Pancreas (tissue), 10 donors: ENCODE results near the gene POU6F2. TPM values are rescaled to one million over a fixed set of nuclear protein-coding genes. Genes with fewer than 3 reads are reported as not detected.
A peak's percentile ranks its signal among the peaks of the same experiment; 100 is the strongest.

Source experiments
- ATAC-seq, 4 donors: fragments of 200-7000 bp; cut with Tn5 transposase; one replicate each; pipeline versions ENCODE4 v1.8.0 to v1.9.1; 2020; ENCODE audit warnings: mild to moderate bottlenecking in 4 of 4, moderate library complexity in 4 of 4
- DNase-seq, 6 donors: peaks; one replicate each; pipeline ENCODE4 v3.0.0-alpha.2; 2020
- FAIRE-seq: peaks from 2 replicates; lab custom pipeline; 2012; peaks lifted over from hg19 to GRCh38; lab: Jason Lieb, UNC
- H3K27ac ChIP-seq, 4 donors: fragments of 200-600 bp; sonication (generic); 1 replicate in 3 of 4; 2 replicates in 1 of 4; pipeline versions ENCODE4 v1.5.0 to v1.8.0; 2020
- H3K27me3 ChIP-seq, 4 donors: fragments of 200-600 bp; one replicate each; pipeline ENCODE4 v1.8.0; 2021
- H3K36me3 ChIP-seq, 3 donors: fragments of 200-600 bp; sonication (generic) in 1 of 3; one replicate each; pipeline versions ENCODE4 v1.5.0 to v1.8.0; 2020 to 2021
- H3K4me1 ChIP-seq, 3 donors: fragments of 200-600 bp; one replicate each; pipeline ENCODE4 v1.8.0; 2021
- H3K4me3 ChIP-seq, 4 donors: fragments of 200-600 bp; sonication (generic) in 2 of 4; one replicate each; pipeline versions ENCODE4 v1.5.0 to v1.8.0; 2020 to 2021
- H3K9me3 ChIP-seq, 4 donors: fragments of 200-600 bp; one replicate each; pipeline ENCODE4 v1.8.0; 2021
- WGBS, 2 donors: extraction: QIAGEN DNeasy Blood & Tissue Kit; methylation state at CpG; one replicate each; pipeline ENCODE4 v1.1.7; 2013; 5-methylcytosine and 5-hydroxymethylcytosine counted together
- intact Hi-C, 3 donors: fragments of 100-400 bp; cut with DNase I; formaldehyde crosslinking; loops; one replicate each; pipeline versions ENCODE4 v1.11.1 to v1.14.2; 2022
- polyA plus RNA-seq, 2 donors: library from polyadenylated mRNA; stranded (reverse); fragments of 200-250 nt; gene quantifications; one replicate each; pipeline ENCODE4 v1.2.3, GENCODE V29; 2013
- total RNA-seq, 6 donors: library from RNA; stranded (reverse); fragmentation: NEBNext Ultra II Directional in 4 of 6; extraction: Animal tissue kit (Norgen Biotek cat#: 25700) in 4 of 6; gene quantifications; one replicate each; pipeline versions ENCODE4 v1.2.1 to v1.2.4, GENCODE V29; 2021 to 2023
- TF ChIP-seq, protein P1 (sequence below), 4 donors: fragments of 200-600 bp; sonication (generic) in 3 of 4; IDR thresholded peaks; one replicate each; pipeline versions ENCODE4 v1.5.0 to v1.8.0; 2021; ENCODE audit warnings: antibody characterized with exemption in 4 of 4
- donor health status: healthy with polysubstance abuse.
- donor health status: DM: no; HTN: no; CAD: no; lungs with moderate emphysema.
- donor health status: DM: no; HTN: no; CAD: no.
- donor health status: control.
- donor health status: control.
- donor health status: Bipolar disorder and iron deficiency.
- donor health status: DM: yes; HTN: yes; CAD: no.
- donor health status: DM: no; HTN: no; CAD: no.
- donor health status: DM: no; HTN: no; CAD: no.
- donor health status: DM: yes; HTN: yes; CAD: no.

POU6F2 gene
- total and polyA plus RNA-seq, 8 donors, result 1.3 to 4.2 (median 2.4) TPM

- Histone ChIP-seq H3K4me1 (no peaks in the 10 kb centered on the region), H3K27ac (no peak overlapping the region), H3K27me3 (no peaks in the 10 kb centered on the region), H3K36me3 (no peaks in the 10 kb centered on the region), H3K4me3 (no peak overlapping the region), H3K9me3 (no peaks in the 10 kb centered on the region)
- TF ChIP-seq, protein P1, sequence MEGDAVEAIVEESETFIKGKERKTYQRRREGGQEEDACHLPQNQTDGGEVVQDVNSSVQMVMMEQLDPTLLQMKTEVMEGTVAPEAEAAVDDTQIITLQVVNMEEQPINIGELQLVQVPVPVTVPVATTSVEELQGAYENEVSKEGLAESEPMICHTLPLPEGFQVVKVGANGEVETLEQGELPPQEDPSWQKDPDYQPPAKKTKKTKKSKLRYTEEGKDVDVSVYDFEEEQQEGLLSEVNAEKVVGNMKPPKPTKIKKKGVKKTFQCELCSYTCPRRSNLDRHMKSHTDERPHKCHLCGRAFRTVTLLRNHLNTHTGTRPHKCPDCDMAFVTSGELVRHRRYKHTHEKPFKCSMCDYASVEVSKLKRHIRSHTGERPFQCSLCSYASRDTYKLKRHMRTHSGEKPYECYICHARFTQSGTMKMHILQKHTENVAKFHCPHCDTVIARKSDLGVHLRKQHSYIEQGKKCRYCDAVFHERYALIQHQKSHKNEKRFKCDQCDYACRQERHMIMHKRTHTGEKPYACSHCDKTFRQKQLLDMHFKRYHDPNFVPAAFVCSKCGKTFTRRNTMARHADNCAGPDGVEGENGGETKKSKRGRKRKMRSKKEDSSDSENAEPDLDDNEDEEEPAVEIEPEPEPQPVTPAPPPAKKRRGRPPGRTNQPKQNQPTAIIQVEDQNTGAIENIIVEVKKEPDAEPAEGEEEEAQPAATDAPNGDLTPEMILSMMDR (IDR thresholded peaks at IDR 0.05), result no peak
- intact Hi-C loops, result no loop called here
- DNase-seq (no peak), ATAC-seq (no peak), FAIRE-seq (no peak)
- WGBS, 2 donors, result 68 to 81% methylated on average over 4 of the region's 4 CpGs
Measured at GRCh38 chr7:39152701-39153100, 175.0 kb downstream of the POU6F2 start.

DNA sequence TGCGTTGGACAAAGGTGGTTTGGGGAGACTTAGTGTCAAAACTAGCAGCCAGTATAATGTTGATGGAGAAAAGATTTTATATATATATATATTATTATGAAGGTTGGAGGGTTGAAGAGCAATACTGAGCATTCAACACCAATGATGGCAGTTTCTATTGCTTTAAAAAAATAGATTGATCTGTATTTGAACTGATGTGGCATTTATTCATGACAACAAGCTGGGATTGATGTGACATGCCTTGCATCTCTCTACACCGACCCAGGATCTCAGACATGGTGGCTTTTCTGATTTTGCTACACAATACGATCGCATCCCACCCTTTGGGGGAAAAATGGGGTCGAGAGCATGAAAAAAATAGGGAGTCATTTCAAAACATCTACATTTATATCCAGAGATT lies 175.4 kb downstream of the POU6F2 start:
- ATAC-seq, result no peak
- H3K4me3 ChIP-seq, result no peak overlapping the region
- WGBS, 2 donors, result 75 to 85% methylated on average over 5 of the region's 5 CpGs
- TF ChIP-seq, protein P1 (IDR thresholded peaks at IDR 0.05), result no peak
- H3K9me3 ChIP-seq, result no peaks in the 10 kb centered on the region
- intact Hi-C loops, result no loop called here
- no peak overlapping the region for H3K27ac ChIP-seq
- H3K27me3 ChIP-seq, result no peaks in the 10 kb centered on the region
- no peaks in the 10 kb centered on the region for H3K36me3 ChIP-seq
- FAIRE-seq, result no peak
- DNase-seq, result no peak
- H3K4me1 ChIP-seq, result no peaks in the 10 kb centered on the region

- Histone ChIP-seq H3K27me3 (no peaks in the 10 kb centered on the region), H3K4me1 (no peaks in the 10 kb centered on the region), H3K36me3 (no peaks in the 10 kb centered on the region), H3K27ac (no peak overlapping the region), H3K9me3 (no peaks in the 10 kb centered on the region), H3K4me3 (no peak overlapping the region)
- intact Hi-C loops, result no loop called here
- 66 to 77% methylated on average over 5 of the region's 5 CpGs for WGBS, 2 donors
- DNase-seq, result no peak
- FAIRE-seq, result no peak
- ATAC-seq, result no peak
- TF ChIP-seq, protein P1 (IDR thresholded peaks at IDR 0.05), result no peak
Measured at GRCh38 chr7:39153647-39154046, 175.9 kb downstream of the POU6F2 start.

DNA sequence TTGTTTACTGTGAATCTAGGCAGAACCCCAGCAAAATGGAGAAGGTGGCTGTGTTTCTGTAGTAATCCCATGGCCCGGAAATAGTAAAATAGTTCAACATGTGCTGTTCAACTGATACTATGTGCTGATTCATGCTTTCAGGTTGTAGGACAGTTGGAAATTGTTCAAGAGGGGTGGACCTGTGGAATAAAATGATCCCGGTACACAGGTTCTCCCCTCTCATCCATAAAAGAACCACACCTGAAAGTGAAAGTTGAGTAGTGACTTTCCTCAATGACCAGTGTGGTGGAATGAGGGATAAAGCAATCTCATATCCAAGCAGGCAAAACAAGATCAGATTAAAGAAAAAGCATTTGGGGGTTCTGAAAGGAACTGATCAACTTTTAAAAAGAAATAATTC lies 177.1 kb downstream of the POU6F2 start:
- no peak for FAIRE-seq
- TF ChIP-seq, protein P1 (IDR thresholded peaks at IDR 0.05), result no peak
- H3K9me3 ChIP-seq, result no peaks in the 10 kb centered on the region
- H3K4me3 ChIP-seq, result no peak overlapping the region
- H3K27ac ChIP-seq, result no peak overlapping the region
- no peak for DNase-seq
- ATAC-seq, result peak in 1 of 4 donors; percentile 28
- WGBS, 2 donors, result 30 to 39% methylated on average over 2 of the region's 2 CpGs
- no peaks in the 10 kb centered on the region for H3K4me1 ChIP-seq
- no peaks in the 10 kb centered on the region for H3K27me3 ChIP-seq
- intact Hi-C loops, result no loop called here
- H3K36me3 ChIP-seq, result no peaks in the 10 kb centered on the region

GRCh38 chr7:39158367-39158766 lies 180.7 kb downstream of the POU6F2 start:
- TF ChIP-seq, protein P1 (IDR thresholded peaks at IDR 0.05), result no peak
- Histone ChIP-seq H3K4me3 (no peak overlapping the region), H3K4me1 (no peaks in the 10 kb centered on the region), H3K27me3 (no peaks in the 10 kb centered on the region), H3K27ac (no peak overlapping the region), H3K36me3 (no peaks in the 10 kb centered on the region), H3K9me3 (no peaks in the 10 kb centered on the region)
- 66 to 76% methylated on average over 3 of the region's 3 CpGs for WGBS, 2 donors
- DNase-seq (no peak), FAIRE-seq (no peak), ATAC-seq (no peak)
- intact Hi-C loops, result no loop called here
